HG02870 (cell line): ENCODE results near the gene DNAAF5.

Source experiments
- ATAC-seq: cut with Tn5 transposase; IDR thresholded peaks from one replicate; pipeline ENCODE4 v1.9.1; 2021; ENCODE audit warnings: mild to moderate bottlenecking, moderate library complexity; ENCODE audit not compliant: unreplicated experiment

The DNAAF5 gene

DNA sequence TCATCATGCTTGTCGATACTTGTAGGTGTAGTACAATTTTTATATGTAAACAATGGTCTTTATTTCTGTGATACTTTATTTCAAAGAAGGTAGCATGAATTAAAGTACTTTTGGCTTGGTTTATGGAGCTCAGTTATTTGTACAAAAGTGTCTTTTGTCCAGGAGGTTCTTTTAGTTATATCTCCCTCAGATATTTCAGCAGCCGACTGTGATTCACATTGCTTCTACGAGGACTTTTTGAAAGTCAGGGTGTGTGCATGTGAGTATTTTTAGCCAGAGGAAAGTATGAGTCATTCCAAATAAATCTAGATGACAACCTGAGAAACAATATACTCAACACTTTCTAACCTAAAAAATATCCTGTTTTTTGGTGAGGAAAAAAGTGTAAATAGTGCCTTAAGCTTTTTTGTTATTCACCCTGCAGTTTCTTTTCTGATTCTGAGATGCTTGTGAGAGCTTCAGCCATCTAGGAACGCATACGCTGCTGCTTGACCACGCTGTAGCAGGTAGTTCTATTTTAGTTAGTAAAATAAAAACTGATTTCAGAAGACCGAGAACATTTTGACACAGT lies 105.2 kb downstream of the DNAAF5 start:
- ATAC-seq = peak; percentile 70

DNA sequence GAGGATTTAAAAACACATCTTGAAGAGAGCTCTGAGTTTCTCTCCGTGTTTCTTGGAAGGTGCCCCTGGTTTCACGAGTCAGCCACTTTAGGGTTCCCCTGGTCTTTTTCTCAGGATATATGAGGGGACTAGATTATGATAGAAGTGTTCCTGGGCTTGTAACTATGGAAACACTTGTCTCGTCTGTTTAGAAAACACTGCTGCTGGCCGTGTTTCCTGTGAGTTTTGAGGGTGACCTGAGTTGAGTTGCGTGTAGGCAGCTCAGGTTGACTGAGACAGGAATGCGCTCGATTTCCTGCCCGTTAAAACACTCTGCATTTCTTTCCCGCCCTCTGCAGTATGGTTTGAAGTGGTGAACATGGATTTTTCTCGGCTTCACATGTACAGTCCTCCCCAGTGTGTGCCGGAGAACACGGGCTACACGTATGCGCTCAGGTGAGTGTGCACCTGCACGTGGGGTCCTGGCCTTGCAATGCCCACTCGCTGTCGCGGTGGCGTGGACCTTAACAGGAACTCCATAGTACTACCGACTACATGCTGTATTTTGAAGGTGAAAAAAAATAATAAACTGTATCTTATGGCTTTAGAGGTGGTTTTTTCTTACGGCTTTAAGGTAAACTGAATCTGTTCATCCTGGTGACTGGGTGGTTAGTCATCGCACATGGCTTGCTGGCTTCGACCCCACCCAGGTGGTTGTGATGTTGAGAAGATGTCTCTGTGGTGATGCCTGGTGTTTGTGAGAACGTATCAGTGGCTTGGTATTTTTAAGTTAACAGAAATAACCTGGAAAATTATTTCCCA lies 105.9 kb downstream of the DNAAF5 start, which contains the start of gene SUN1:
SUN1 (plus strand) TSS at position 310 of the 801 bp plus-strand sequence; CDS start at position 359, 49 bp downstream.
- ATAC-seq = peak; percentile 32

DNA sequence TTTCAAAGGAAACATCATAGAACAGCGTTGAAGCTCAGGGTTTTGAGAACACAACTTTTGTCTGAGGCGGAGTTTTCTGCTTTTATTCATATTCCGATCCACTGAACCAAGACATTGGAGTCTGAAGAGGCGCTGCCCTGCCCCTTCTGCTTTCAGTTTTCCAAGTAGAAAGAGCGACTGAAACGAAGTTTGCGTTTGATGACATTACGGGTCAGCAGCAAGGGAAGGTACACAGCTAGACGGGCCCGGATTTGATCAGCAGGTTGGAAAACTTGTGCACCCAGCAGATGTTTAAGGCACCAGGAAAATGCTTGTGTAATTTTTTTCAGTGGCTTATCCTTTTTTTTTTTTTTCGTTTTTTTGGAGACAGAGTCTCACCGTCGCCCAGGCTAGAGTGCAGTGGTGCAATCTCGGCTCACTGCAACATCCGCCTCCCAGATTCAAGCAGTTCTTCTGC lies 106.5 kb downstream of the DNAAF5 start:
- ATAC-seq = no peak

DNA sequence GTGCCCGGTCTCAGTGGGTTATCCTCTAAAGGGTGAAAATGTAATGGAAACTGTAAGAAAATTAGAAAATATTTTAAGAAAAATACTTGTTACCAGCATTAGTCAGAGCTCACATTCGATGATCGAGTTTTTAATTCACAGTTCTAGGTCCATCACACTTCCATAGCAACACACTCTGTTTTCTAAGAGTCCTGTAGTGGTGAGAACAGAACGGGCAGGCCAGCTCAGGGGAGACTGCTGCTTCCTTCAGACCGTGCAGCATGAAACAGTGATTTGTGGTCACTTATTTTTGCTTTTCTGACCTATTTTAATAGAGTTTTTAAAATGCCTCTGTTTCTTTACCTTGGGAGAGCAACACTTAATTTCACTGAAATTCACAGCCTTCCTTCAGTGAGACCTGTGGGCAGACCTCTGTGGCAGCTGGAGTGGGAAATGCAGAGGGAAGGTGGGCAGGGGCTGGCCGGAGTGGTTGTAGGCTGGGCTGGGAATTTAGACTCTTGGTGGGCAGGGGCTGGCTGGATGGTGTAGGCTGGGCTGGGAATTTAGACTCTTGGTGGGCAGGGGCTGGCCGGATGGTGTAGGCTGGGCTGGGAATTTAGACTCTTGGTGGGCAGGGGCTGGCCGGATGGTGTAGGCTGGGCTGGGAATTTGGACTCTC lies 107.2 kb downstream of the DNAAF5 start:
- no peak for ATAC-seq

DNA sequence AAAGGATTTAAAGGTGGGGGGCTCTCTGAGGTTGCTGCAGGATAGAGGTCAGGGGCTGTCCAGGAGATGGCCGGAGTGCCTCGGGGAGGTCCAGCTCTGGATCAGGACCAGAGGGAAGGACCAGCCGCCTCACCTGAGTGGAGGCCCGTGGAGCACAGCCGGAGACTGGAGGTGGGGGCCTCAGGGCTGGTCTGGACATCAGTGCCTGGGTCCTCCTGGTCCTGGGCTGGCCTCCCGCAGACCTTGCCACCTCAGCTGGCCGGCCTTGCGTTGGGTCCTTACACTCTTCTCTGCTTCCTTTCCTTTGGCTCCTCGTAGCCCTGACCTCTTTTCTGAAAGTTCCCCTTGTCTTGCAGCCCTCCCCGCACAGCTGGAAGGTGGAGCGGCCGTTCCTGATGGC lies 107.8 kb downstream of the DNAAF5 start:
- ATAC-seq = no peak

DNA sequence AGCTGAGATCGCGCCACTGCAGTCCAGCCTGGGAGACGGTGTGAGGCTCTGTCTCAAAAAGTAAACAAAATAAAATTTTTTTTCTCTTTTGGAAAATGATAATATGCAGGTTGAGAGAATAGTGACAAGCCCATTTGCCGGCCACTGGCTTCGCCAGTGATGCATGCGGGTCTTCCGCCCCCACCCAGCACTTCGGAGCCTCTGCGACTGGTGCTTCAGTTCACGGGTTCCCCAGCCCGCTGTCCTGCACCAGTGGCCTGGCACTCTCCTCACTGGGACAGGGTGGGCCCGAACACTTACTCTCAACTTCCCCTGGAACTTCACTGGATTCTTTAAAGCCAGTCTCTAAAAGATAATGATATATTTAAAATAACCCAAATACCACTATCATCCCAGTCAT lies 108.5 kb downstream of the DNAAF5 start:
- ATAC-seq = no peak

DNA sequence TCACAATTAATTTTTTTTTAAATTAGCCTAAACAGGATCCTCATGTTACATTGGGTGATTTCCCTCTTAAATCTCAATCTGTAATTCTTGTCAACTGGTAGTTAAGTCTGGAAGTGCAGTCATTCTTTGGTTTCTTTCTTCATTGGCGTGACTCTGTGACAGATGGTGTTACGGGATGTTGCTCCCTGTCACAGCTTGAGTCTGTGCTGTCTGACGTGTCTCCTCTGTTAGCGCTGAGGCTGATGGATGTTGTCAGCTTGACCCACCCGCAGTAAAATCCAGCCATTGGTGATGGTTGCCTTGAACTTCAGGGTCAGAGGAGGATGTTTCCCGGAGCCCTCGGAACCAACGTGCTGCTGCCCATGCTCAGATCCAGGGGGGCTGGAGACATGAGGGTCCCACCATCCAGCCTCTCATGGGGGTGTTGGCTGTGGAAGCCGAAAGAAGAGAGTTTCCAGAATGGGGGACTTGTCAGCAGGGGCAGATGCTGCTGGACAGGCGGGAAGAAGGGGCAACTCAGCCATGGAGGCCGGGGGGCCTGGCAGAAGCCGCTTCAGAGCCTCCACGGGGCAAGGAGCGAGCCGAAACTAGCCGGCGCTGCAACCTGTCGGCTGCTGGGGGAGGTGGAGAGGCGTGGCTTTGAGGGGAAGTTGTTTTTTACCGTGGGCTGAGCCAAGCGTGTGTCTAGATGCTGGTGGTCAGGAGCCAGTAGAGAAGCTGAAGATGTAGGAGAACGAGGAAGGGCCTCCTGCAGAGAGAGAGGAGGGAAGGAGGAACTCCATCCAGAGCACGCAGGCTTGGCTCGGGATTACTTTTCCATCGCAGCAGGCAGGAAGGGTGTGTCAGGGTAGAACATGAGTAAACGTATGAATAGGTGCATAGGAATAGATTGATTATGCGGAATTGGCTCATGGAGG lies 109.2 kb downstream of the DNAAF5 start:
- no peak for ATAC-seq
